Fibroblast of skin of scalp (primary cell): ENCODE measurements around the gene MAN2C1. TPM values are rescaled to one million over a fixed set of nuclear protein-coding genes. Genes with fewer than 3 reads are reported as not detected.
"Not testable (repeated sequence)": the region's sequence is repeated elsewhere in the genome, so short reads cannot be mapped to it uniquely, and the experiment has no call there.

Experiments
- DNase-seq: peaks from one replicate; pipeline ENCODE4 v3.0.0-alpha.2; 2013
- polyA plus RNA-seq, 2 experiments: library from polyadenylated mRNA; unstranded; fragments of 120-200 nt; gene quantifications; one replicate each; pipeline ENCODE4 v1.2.1, GENCODE V29; 2013; ENCODE audit not compliant: insufficient read length in 2 of 2

Gene MAN2C1
- 86.0 TPM for polyA plus RNA-seq (2013, experiment 1 of 2; ENCODE audit: insufficient read length)
- polyA plus RNA-seq (2013, experiment 2 of 2; ENCODE audit: insufficient read length) = 80.1 TPM

GRCh38 chr15:75367913-75368688, at the start of gene MAN2C1:
Gene MAN2C1, minus strand, starts transcription at chr15:75368607. Its CDS starts 24 bp downstream, at chr15:75368583.
- DNase-seq = peak; percentile 96

GRCh38 chr15:75416584-75416983, 48.2 kb upstream of the MAN2C1 start:
- no peak for DNase-seq

- DNase-seq = no peak
Observed at GRCh38 chr15:75410196-75410595, 41.8 kb upstream of the MAN2C1 start.

- no peak for DNase-seq
Observed at GRCh38 chr15:75407083-75407482, 38.7 kb upstream of the MAN2C1 start.

DNA sequence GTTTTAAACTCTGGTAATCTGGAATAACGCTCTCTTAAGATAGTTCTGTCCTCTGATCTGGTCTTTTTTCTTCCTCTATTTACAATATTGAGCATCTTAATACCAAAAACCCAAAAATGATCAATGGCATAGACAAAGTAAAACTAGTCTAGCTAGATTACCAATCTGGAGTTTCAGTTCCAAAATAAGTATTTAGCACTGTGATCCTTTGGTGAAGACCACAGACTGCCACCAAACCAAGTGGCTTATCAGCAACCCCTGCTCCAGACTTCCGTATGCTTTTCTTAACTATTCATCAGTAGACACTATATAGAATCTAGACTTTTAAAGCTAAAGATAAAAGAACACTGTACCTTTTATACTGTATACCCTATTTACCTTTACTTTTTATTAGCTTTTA, 35.5 kb upstream of the MAN2C1 start:
- no peak for DNase-seq

- DNase-seq = no peak
Observed at GRCh38 chr15:75397494-75397893, 29.1 kb upstream of the MAN2C1 start.

- DNase-seq = no peak
Observed at GRCh38 chr15:75389791-75390382, 21.5 kb upstream of the MAN2C1 start.

GRCh38 chr15:75383986-75384385, 15.6 kb upstream of the MAN2C1 start:
- DNase-seq = not testable (repeated sequence)

DNA sequence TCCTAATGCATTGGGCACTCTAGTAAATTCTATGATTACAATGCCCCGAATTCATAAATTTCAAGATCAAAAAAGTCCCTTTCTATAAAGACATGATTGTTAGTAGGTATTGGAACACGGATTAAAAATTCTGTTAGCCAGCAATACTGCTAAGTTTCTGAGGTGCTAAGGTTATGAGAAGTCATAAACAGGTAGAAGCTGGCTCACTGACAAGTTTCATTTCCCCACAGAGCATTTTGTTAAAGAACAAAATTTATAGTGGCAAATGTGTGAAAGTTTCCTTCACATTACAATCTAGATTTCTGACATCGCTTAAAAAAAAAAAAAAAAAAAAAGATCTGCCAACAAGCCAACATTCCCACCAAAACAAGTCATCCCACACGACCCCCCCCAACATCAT, 12.4 kb upstream of the MAN2C1 start:
- no peak for DNase-seq

- no peak for DNase-seq
Observed at GRCh38 chr15:75371901-75372688, 3.7 kb upstream of the MAN2C1 start.

DNA sequence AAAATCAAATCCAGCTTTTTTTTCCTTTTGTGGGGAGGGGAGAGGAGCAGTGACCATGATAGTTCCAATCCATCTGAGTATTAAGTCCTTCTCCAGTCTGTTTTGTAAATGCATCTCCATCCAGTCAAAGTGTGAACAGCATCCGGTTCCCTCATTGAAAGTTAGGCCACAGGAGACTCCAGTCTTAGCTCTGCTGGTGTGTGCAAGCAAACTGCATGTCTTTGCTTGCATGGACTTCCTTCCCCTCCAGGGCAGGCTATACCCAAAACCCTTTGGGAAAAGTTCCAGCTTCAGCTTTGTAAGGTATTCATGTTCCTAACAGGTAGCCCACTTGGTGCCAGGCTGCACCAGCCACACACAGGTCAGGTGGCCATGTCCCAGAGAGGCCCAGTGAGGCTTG, 3.1 kb upstream of the MAN2C1 start:
- no peak for DNase-seq

- no peak for DNase-seq
Observed at GRCh38 chr15:75369897-75370581, 1.6 kb upstream of the MAN2C1 start.

GRCh38 chr15:75368689-75369239, 357 bp upstream of the MAN2C1 start:
- DNase-seq = no peak

DNA sequence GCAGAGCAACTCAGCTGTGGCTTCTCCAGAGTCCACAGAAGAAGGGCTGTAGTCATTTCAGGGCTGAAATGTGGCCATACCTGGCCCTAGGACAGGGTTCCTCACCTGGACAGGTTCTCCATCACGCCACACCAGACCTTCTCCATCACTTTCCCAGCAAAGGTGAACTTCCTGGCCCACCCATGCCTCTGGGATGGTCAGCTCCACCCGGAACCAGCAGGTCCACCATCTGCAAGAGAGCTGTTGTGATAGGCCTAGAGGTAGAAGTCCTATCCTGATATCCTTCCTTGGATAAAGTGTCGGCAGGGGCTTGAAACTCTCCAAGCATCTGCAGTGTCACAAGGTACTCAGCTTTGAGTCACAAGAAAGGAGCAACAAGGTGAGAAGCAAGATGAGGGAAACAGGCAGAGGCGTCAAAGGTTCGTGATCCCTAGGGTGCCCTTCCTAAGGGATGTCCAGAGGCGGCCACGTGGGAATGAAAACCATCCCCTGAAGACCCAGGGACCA, 948 bp downstream of the MAN2C1 start:
- DNase-seq = no peak

DNA sequence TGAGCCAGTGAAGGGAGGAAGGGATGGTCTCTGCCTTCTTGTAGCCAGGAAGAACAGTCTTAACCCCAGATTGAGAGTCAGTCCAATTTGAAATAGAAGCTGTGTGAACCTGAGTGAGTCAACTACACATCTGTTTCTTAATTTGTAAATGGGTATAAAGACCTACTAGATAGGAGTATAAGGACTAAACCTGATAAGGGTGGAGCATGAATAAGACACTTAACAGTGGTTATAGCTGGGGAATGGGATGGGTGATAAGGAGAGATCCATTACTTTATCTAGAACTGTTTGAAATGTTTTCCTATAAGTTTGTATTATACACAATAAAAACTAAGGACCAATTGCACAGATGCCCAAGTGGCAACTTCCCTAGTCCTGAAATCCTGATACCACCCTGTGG, 1.4 kb downstream of the MAN2C1 start:
- no peak for DNase-seq

DNA sequence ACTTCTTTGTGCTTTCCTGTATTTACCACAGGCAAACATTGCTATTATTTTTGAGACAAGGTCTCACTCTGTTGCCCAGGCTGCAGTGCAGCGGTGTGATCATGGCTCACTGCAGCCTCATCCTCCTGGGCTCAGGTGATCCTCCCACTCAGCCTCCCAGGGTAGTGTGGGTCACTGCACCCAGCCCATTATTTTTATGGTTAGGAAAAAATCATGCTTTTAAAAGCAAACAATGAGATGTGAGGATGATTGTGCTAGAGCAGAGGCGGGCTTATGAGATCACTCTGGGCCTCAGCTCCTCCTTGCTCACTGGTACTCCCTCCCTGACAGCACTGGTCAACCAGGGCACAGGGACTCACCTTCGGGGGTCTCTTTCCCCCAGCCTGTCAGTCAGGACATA, 2.2 kb downstream of the MAN2C1 start:
- no peak for DNase-seq

- no peak for DNase-seq
Observed at GRCh38 chr15:75364881-75365280, 3.5 kb downstream of the MAN2C1 start.

GRCh38 chr15:75363786-75364185, 4.6 kb downstream of the MAN2C1 start:
- no peak for DNase-seq

GRCh38 chr15:75362642-75363249, 5.7 kb downstream of the MAN2C1 start:
- DNase-seq = no peak

GRCh38 chr15:75361989-75362641, 6.3 kb downstream of the MAN2C1 start:
- DNase-seq = no peak

DNA sequence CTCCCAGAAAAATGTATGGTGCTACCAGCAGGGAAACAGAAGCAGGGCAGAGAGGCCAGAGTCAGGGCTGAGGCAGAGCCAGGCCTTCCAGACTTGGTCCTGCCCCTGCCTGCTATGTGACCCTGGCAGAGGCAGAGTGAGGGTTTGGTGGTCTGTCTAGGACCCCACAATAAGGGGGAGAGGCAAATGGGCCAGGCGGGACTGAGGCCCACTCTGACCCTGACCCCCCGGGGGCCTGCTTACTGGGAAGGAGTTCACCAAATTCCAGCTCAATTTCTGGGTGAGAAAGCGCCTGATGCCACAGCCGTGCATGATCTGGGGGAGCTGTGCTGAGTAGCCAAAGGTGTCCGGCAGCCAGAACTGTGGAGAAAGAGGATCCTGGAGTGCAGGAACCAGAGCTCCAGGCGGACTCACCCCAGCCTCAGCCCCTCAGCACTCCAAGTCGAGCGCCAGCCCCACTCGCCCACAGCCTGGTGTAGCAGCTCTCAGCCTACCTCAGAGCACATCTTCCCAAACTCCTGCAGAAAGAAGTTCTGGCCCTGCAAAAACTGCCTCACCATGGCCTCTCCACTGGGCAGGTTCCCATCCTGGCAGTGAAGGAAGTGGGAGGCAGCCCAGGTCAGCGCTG, 6.9 kb downstream of the MAN2C1 start:
- DNase-seq = no peak
